ENCODE measurements around the gene FRMD3.
"Not testable (repeated sequence)": the region's sequence is repeated elsewhere in the genome, so short reads cannot be mapped to it uniquely, and the experiment has no call there.

The FRMD3 gene

GRCh38 chr9:83520292-83520691, 17.9 kb downstream of the FRMD3 start:
- H3K9ac ChIP-seq = no peak overlapping the region
- H3K4me3 ChIP-seq (IDR thresholded peaks at IDR 0.05; ENCODE audit: insufficient read depth, low read depth, low read length) = no peak overlapping the region
- H4K20me1 ChIP-seq (ENCODE audit: insufficient read depth) = no peaks in the 10 kb centered on the region
- no peak overlapping the region for H3K4me2 ChIP-seq
- no peak for TF ChIP-seq CTCF (conservative IDR thresholded peaks at IDR 0.05; ENCODE audit: low read depth, low read length)
- no peaks in the 10 kb centered on the region for H3K27me3 ChIP-seq (ENCODE audit: insufficient read depth, low read depth)
- H3K79me2 ChIP-seq (ENCODE audit: insufficient read depth, low read depth) = no peaks in the 10 kb centered on the region
- H3K4me1 ChIP-seq (ENCODE audit: low read depth, poor library complexity, severe bottlenecking) = no peaks in the 10 kb centered on the region
- H3K27ac ChIP-seq = no peak overlapping the region
- H2AFZ ChIP-seq (ENCODE audit: low read depth) = no peak overlapping the region
- no peaks in the 10 kb centered on the region for H3K36me3 ChIP-seq (ENCODE audit: insufficient read depth)

- H3K4me1 ChIP-seq (ENCODE audit: low read depth, poor library complexity, severe bottlenecking); H3K4me2 ChIP-seq; H3K4me3 ChIP-seq (IDR thresholded peaks at IDR 0.05; ENCODE audit: insufficient read depth, low read depth, low read length); H2AFZ ChIP-seq (ENCODE audit: low read depth); H3K9ac ChIP-seq; H3K79me2 ChIP-seq (ENCODE audit: insufficient read depth, low read depth); H3K27me3 ChIP-seq (ENCODE audit: insufficient read depth, low read depth); H4K20me1 ChIP-seq (ENCODE audit: insufficient read depth); H3K36me3 ChIP-seq (ENCODE audit: insufficient read depth); H3K27ac ChIP-seq: not testable (repeated sequence)
Observed at GRCh38 chr9:83517980-83518379, 20.2 kb downstream of the FRMD3 start.

GRCh38 chr9:83514767-83515166, 23.4 kb downstream of the FRMD3 start:
- no peak for TF ChIP-seq CTCF (conservative IDR thresholded peaks at IDR 0.05; ENCODE audit: low read depth, low read length)
- no peak overlapping the region for H3K9ac ChIP-seq
- H2AFZ ChIP-seq (ENCODE audit: low read depth) = no peak overlapping the region
- no peak overlapping the region for H3K4me2 ChIP-seq
- H3K27ac ChIP-seq = no peak overlapping the region
- H3K4me1 ChIP-seq (ENCODE audit: low read depth, poor library complexity, severe bottlenecking) = no peaks in the 10 kb centered on the region
- no peaks in the 10 kb centered on the region for H3K79me2 ChIP-seq (ENCODE audit: insufficient read depth, low read depth)
- no peaks in the 10 kb centered on the region for H3K27me3 ChIP-seq (ENCODE audit: insufficient read depth, low read depth)
- H3K36me3 ChIP-seq (ENCODE audit: insufficient read depth) = no peaks in the 10 kb centered on the region
- H3K4me3 ChIP-seq (IDR thresholded peaks at IDR 0.05; ENCODE audit: insufficient read depth, low read depth, low read length) = no peak overlapping the region
- H4K20me1 ChIP-seq (ENCODE audit: insufficient read depth) = no peaks in the 10 kb centered on the region

GRCh38 chr9:83512621-83513020, 25.6 kb downstream of the FRMD3 start:
- Histone ChIP-seq H3K79me2 (ENCODE audit: insufficient read depth, low read depth) (no peaks in the 10 kb centered on the region), H3K4me1 (ENCODE audit: low read depth, poor library complexity, severe bottlenecking) (no peaks in the 10 kb centered on the region), H3K4me3 (IDR thresholded peaks at IDR 0.05; ENCODE audit: insufficient read depth, low read depth, low read length) (no peak overlapping the region), H3K4me2 (no peak overlapping the region), H3K36me3 (ENCODE audit: insufficient read depth) (no peaks in the 10 kb centered on the region), H3K27me3 (ENCODE audit: insufficient read depth, low read depth) (no peaks in the 10 kb centered on the region), H4K20me1 (ENCODE audit: insufficient read depth) (no peaks in the 10 kb centered on the region), H2AFZ (ENCODE audit: low read depth) (no peak overlapping the region), H3K27ac (no peak overlapping the region), H3K9ac (no peak overlapping the region)
- no peak for TF ChIP-seq CTCF (conservative IDR thresholded peaks at IDR 0.05; ENCODE audit: low read depth, low read length)

- no peak overlapping the region for H3K4me2 ChIP-seq
- no peaks in the 10 kb centered on the region for H3K79me2 ChIP-seq (ENCODE audit: insufficient read depth, low read depth)
- no peak overlapping the region for H3K9ac ChIP-seq
- no peak overlapping the region for H3K4me3 ChIP-seq (IDR thresholded peaks at IDR 0.05; ENCODE audit: insufficient read depth, low read depth, low read length)
- no peaks in the 10 kb centered on the region for H3K4me1 ChIP-seq (ENCODE audit: low read depth, poor library complexity, severe bottlenecking)
- H3K27me3 ChIP-seq (ENCODE audit: insufficient read depth, low read depth) = no peaks in the 10 kb centered on the region
- no peak for TF ChIP-seq CTCF (conservative IDR thresholded peaks at IDR 0.05; ENCODE audit: low read depth, low read length)
- no peak overlapping the region for H3K27ac ChIP-seq
- H2AFZ ChIP-seq (ENCODE audit: low read depth) = no peak overlapping the region
- no peaks in the 10 kb centered on the region for H4K20me1 ChIP-seq (ENCODE audit: insufficient read depth)
- no peaks in the 10 kb centered on the region for H3K36me3 ChIP-seq (ENCODE audit: insufficient read depth)
Observed at GRCh38 chr9:83511051-83511450, 27.1 kb downstream of the FRMD3 start.

Measured in KMS-11 (cell line).